ENCODE results near the gene UVRAG.
A peak's percentile ranks its signal among the peaks of the same experiment; 100 is the strongest.
"Not testable (repeated sequence)": the region's sequence is repeated elsewhere in the genome, so short reads cannot be mapped to it uniquely, and the experiment has no call there.

The UVRAG gene

GRCh38 chr11:75878933-75879332, 63.9 kb downstream of the UVRAG start:
- no peak for TF ChIP-seq CTCF (IDR thresholded peaks at IDR 0.05; ENCODE audit: low read length)
- TF ChIP-seq EZH2 (IDR thresholded peaks at IDR 0.05; ENCODE audit: borderline replicate concordance, low read length), result no peak
- H3F3A ChIP-seq (ENCODE audit: insufficient read depth, low read length), result no peaks in the 10 kb centered on the region
- H3K27me3 ChIP-seq (ENCODE audit: insufficient read depth, low read length), result no peaks in the 10 kb centered on the region
- peaks cover 29% of the 10 kb centered on the region for H3K36me3 ChIP-seq (ENCODE audit: insufficient read depth, low read length)
- H3K9me2 ChIP-seq (ENCODE audit: low read depth, low read length), result no peaks in the 10 kb centered on the region
- no peak overlapping the region for H3K27ac ChIP-seq (ENCODE audit: low read depth, low read length, poor library complexity, severe bottlenecking)
- H4K20me1 ChIP-seq (ENCODE audit: insufficient read depth, low read length), result no peaks in the 10 kb centered on the region
- peaks cover 2% of the 10 kb centered on the region for H3K4me1 ChIP-seq (ENCODE audit: insufficient read depth, low read length, severe bottlenecking)
- no peak overlapping the region for H2AFZ ChIP-seq (ENCODE audit: low read length)
- H3K9ac ChIP-seq (ENCODE audit: low read length), result no peak overlapping the region
- no peaks in the 10 kb centered on the region for H3K9me3 ChIP-seq (ENCODE audit: low read length)
- H3K4me3 ChIP-seq (ENCODE audit: low read depth, low read length, poor library complexity, severe bottlenecking), result no peak overlapping the region
- H3K79me2 ChIP-seq (ENCODE audit: insufficient read depth, low read length), result peaks cover 27% of the 10 kb centered on the region
- H3K4me2 ChIP-seq (ENCODE audit: low read length), result no peak overlapping the region

- Histone ChIP-seq H3K27ac (ENCODE audit: low read depth, low read length, poor library complexity, severe bottlenecking) (no peak overlapping the region), H4K20me1 (ENCODE audit: insufficient read depth, low read length) (no peaks in the 10 kb centered on the region), H3K9me3 (ENCODE audit: low read length) (no peaks in the 10 kb centered on the region), H3K4me3 (ENCODE audit: low read depth, low read length, poor library complexity, severe bottlenecking) (no peak overlapping the region), H3K9me2 (ENCODE audit: low read depth, low read length) (no peaks in the 10 kb centered on the region), H3K9ac (ENCODE audit: low read length) (no peak overlapping the region), H3K4me2 (ENCODE audit: low read length) (no peak overlapping the region), H2AFZ (ENCODE audit: low read length) (no peak overlapping the region), H3F3A (ENCODE audit: insufficient read depth, low read length) (no peaks in the 10 kb centered on the region), H3K27me3 (ENCODE audit: insufficient read depth, low read length) (no peaks in the 10 kb centered on the region), H3K36me3 (ENCODE audit: insufficient read depth, low read length) (peaks cover 29% of the 10 kb centered on the region), H3K4me1 (ENCODE audit: insufficient read depth, low read length, severe bottlenecking) (no peaks in the 10 kb centered on the region), H3K79me2 (ENCODE audit: insufficient read depth, low read length) (peaks cover 23% of the 10 kb centered on the region)
- TF ChIP-seq EZH2 (IDR thresholded peaks at IDR 0.05; ENCODE audit: borderline replicate concordance, low read length), result no peak
- no peak for TF ChIP-seq CTCF (IDR thresholded peaks at IDR 0.05; ENCODE audit: low read length)
These were observed 64.7 kb downstream of the UVRAG start for GRCh38 chr11:75879737-75880136.

- Histone ChIP-seq H3K36me3 (ENCODE audit: insufficient read depth, low read length) (peaks cover 31% of the 10 kb centered on the region), H3K79me2 (ENCODE audit: insufficient read depth, low read length) (peaks cover 23% of the 10 kb centered on the region), H3K27ac (ENCODE audit: low read depth, low read length, poor library complexity, severe bottlenecking) (peak overlapping the region; percentile 16)
- H3F3A ChIP-seq (ENCODE audit: insufficient read depth, low read length); H2AFZ ChIP-seq (ENCODE audit: low read length); H4K20me1 ChIP-seq (ENCODE audit: insufficient read depth, low read length); H3K9me2 ChIP-seq (ENCODE audit: low read depth, low read length); H3K9me3 ChIP-seq (ENCODE audit: low read length); H3K27me3 ChIP-seq (ENCODE audit: insufficient read depth, low read length); H3K4me1 ChIP-seq (ENCODE audit: insufficient read depth, low read length, severe bottlenecking); H3K9ac ChIP-seq (ENCODE audit: low read length); H3K4me2 ChIP-seq (ENCODE audit: low read length); H3K4me3 ChIP-seq (ENCODE audit: low read depth, low read length, poor library complexity, severe bottlenecking): not testable (repeated sequence)
These were observed 65.3 kb downstream of the UVRAG start for GRCh38 chr11:75880343-75880742.

GRCh38 chr11:75884321-75884720, 69.3 kb downstream of the UVRAG start:
- TF ChIP-seq CTCF (IDR thresholded peaks at IDR 0.05; ENCODE audit: low read length) (no peak), EZH2 (IDR thresholded peaks at IDR 0.05; ENCODE audit: borderline replicate concordance, low read length) (no peak)
- no peaks in the 10 kb centered on the region for H3K9me3 ChIP-seq (ENCODE audit: low read length)
- H3F3A ChIP-seq (ENCODE audit: insufficient read depth, low read length), result no peaks in the 10 kb centered on the region
- no peak overlapping the region for H2AFZ ChIP-seq (ENCODE audit: low read length)
- no peak overlapping the region for H3K4me2 ChIP-seq (ENCODE audit: low read length)
- H4K20me1 ChIP-seq (ENCODE audit: insufficient read depth, low read length), result no peaks in the 10 kb centered on the region
- H3K4me3 ChIP-seq (ENCODE audit: low read depth, low read length, poor library complexity, severe bottlenecking), result no peak overlapping the region
- no peaks in the 10 kb centered on the region for H3K9me2 ChIP-seq (ENCODE audit: low read depth, low read length)
- no peaks in the 10 kb centered on the region for H3K27me3 ChIP-seq (ENCODE audit: insufficient read depth, low read length)
- no peak overlapping the region for H3K9ac ChIP-seq (ENCODE audit: low read length)
- no peak overlapping the region for H3K27ac ChIP-seq (ENCODE audit: low read depth, low read length, poor library complexity, severe bottlenecking)
- peaks cover 22% of the 10 kb centered on the region for H3K4me1 ChIP-seq (ENCODE audit: insufficient read depth, low read length, severe bottlenecking)
- 0 out of 2 replicates have a peak, but pooled peaks cover 16% of the 10 kb centered on the region for H3K79me2 ChIP-seq (ENCODE audit: insufficient read depth, low read length)
- peaks cover 30% of the 10 kb centered on the region; the same call in 1 of the 2 replicates for H3K36me3 ChIP-seq (ENCODE audit: insufficient read depth, low read length)

All from OCI-LY1 (cell line).